Stimulated activated CD4-positive, alpha-beta T cell treated with anti-CD3 and anti-CD28 coated beads, Interleukin-15, amount 100 ng/mL, for 48 hours (primary cell): ENCODE data around the gene HTRA1.

Experiments
- DNase-seq, 2 donors: peaks; one replicate each; pipeline ENCODE4 v3.0.0-alpha.2; 2020; ENCODE audit warnings: low read depth in 2 of 2

HTRA1 gene

GRCh38 chr10:122515588-122516231, 54.4 kb downstream of the HTRA1 start:
- peak; percentile 25 to 33 for DNase-seq

- no peak for DNase-seq
Observed at GRCh38 chr10:122516734-122517133, 55.4 kb downstream of the HTRA1 start.

GRCh38 chr10:122519144-122519543, 57.8 kb downstream of the HTRA1 start:
- no peak for DNase-seq

GRCh38 chr10:122519873-122520272, 58.5 kb downstream of the HTRA1 start:
- DNase-seq = no peak

GRCh38 chr10:122521011-122521410, 59.7 kb downstream of the HTRA1 start:
- no peak for DNase-seq

GRCh38 chr10:122524811-122525210, 63.5 kb downstream of the HTRA1 start:
- no peak for DNase-seq

- DNase-seq = no peak
Observed at GRCh38 chr10:122525788-122526187, 64.4 kb downstream of the HTRA1 start.

GRCh38 chr10:122526892-122527291, 65.5 kb downstream of the HTRA1 start:
- DNase-seq = no peak

GRCh38 chr10:122530177-122530576, 68.8 kb downstream of the HTRA1 start:
- DNase-seq = no peak

- DNase-seq = no peak
Observed at GRCh38 chr10:122531261-122531660, 69.9 kb downstream of the HTRA1 start.

GRCh38 chr10:122531939-122532338, 70.6 kb downstream of the HTRA1 start:
- no peak for DNase-seq

- no peak for DNase-seq
Observed at GRCh38 chr10:122532601-122533296, 71.4 kb downstream of the HTRA1 start.

GRCh38 chr10:122537545-122537944, 76.2 kb downstream of the HTRA1 start:
- DNase-seq = no peak

GRCh38 chr10:122541541-122542002, 80.2 kb downstream of the HTRA1 start:
- no peak for DNase-seq

- no peak for DNase-seq
Observed at GRCh38 chr10:122543676-122544445, 82.5 kb downstream of the HTRA1 start.

- no peak for DNase-seq
Observed at GRCh38 chr10:122544493-122544892, 83.1 kb downstream of the HTRA1 start.

- no peak for DNase-seq
Observed at GRCh38 chr10:122546242-122546641, 84.9 kb downstream of the HTRA1 start.

- no peak for DNase-seq
Observed at GRCh38 chr10:122548407-122549085, 87.2 kb downstream of the HTRA1 start.

GRCh38 chr10:122549636-122550035, 88.3 kb downstream of the HTRA1 start:
- DNase-seq = no peak

- DNase-seq = no peak
Observed at GRCh38 chr10:122550427-122550826, 89.1 kb downstream of the HTRA1 start.

- no peak for DNase-seq
Observed at GRCh38 chr10:122550983-122551382, 89.6 kb downstream of the HTRA1 start.

- DNase-seq = peak; percentile 42 to 52
Observed at GRCh38 chr10:122551450-122551849, 90.1 kb downstream of the HTRA1 start.
